KMS-11 (cell line): Measurements from ENCODE around the gene TMEM234.

ENCODE experiments used
- H2AFZ ChIP-seq: fragments of 200-600 bp; sonication (generic); 2 replicates; pipeline ENCODE4 v1.6.1; 2016; ENCODE audit warnings: antibody characterized with exemption, mixed run types, low read depth
- H3K27ac ChIP-seq: fragments of 200-600 bp; sonication (generic); 2 replicates; pipeline ENCODE4 v1.6.1; 2016; ENCODE audit warnings: mild to moderate bottlenecking, mixed run types
- H3K27me3 ChIP-seq: fragments of 200-600 bp; sonication (generic); 2 replicates; pipeline ENCODE4 v1.6.1; 2017; ENCODE audit warnings: mild to moderate bottlenecking, low read depth, mixed run types, moderate library complexity; ENCODE audit not compliant: insufficient read depth
- H3K36me3 ChIP-seq: fragments of 200-600 bp; sonication (generic); 2 replicates; pipeline ENCODE4 v1.6.1; 2017; ENCODE audit warnings: mild to moderate bottlenecking, mixed run types; ENCODE audit not compliant: insufficient read depth
- H3K4me1 ChIP-seq: fragments of 200-600 bp; sonication (generic); 2 replicates; pipeline ENCODE4 v1.6.1; 2016; ENCODE audit warnings: mild to moderate bottlenecking, low read depth, mixed run types; ENCODE audit not compliant: poor library complexity, severe bottlenecking
- H3K4me2 ChIP-seq: fragments of 200-600 bp; sonication (generic); 2 replicates; pipeline ENCODE4 v1.7.0; 2016; ENCODE audit warnings: mild to moderate bottlenecking, mixed run types
- H3K4me3 ChIP-seq: fragments of 200-600 bp; sonication (generic); IDR thresholded peaks from 2 replicates; pipeline ENCODE4 v1.6.1; 2017; ENCODE audit warnings: low read depth, low read length, mixed read lengths; ENCODE audit not compliant: insufficient read depth
- H3K79me2 ChIP-seq: fragments of 200-600 bp; sonication (generic); 2 replicates; pipeline ENCODE4 v1.6.1; 2016; ENCODE audit warnings: low read depth, mixed run types; ENCODE audit not compliant: insufficient read depth
- H3K9ac ChIP-seq: fragments of 200-600 bp; sonication (generic); 2 replicates; pipeline ENCODE4 v1.6.1; 2016; ENCODE audit warnings: mild to moderate bottlenecking, mixed run types
- H4K20me1 ChIP-seq: fragments of 200-600 bp; sonication (generic); 2 replicates; pipeline ENCODE4 v1.6.1; 2016; ENCODE audit warnings: mild to moderate bottlenecking, mixed run types; ENCODE audit not compliant: insufficient read depth
- TF ChIP-seq, protein P1 (sequence below): fragments of 200-600 bp; sonication (generic); conservative IDR thresholded peaks from 2 replicates; pipeline ENCODE4 v1.6.1; 2017; ENCODE audit warnings: low read depth, mild to moderate bottlenecking, antibody characterized with exemption, low read length, moderate library complexity, mixed read lengths

Gene TMEM234

DNA sequence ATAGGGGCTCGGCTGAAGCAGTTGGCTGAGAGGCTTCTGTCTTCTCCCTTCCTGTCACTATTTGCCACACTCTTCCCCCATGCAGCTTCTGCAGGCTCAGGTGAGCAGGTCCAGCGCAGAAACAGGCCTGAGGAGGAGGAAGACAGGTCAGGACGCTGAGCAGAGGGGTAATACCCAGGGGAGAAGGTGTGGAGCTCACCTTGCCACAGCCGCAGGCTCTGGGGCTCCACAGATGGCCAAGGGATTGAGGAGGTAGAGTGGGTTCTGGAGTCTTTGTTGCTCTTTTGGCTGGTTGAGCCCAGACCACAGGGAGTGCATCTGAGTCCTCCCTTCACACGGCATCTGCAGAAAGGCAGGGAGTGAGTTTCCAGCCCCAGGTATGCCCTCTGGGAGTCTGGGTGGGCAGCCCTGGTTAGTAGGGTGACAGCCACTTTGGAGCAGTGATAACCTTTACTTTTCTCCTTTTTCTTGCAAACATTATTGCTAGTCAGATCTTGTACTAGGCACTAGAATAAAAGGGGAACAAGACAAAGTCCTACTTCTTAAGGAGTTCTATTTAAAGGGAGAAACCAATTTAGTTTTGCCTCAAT is 9.8 kb upstream of the TMEM234 start:
- H3K9ac ChIP-seq, result no peak overlapping the region
- H2AFZ ChIP-seq, result no peak overlapping the region
- no peaks in the 10 kb centered on the region for H4K20me1 ChIP-seq
- H3K36me3 ChIP-seq, result peaks cover 19% of the 10 kb centered on the region; the same call in 1 of the 2 replicates
- no peak overlapping the region for H3K27ac ChIP-seq
- H3K79me2 ChIP-seq, result no peaks in the 10 kb centered on the region
- no peaks in the 10 kb centered on the region for H3K4me1 ChIP-seq
- TF ChIP-seq, protein P1, sequence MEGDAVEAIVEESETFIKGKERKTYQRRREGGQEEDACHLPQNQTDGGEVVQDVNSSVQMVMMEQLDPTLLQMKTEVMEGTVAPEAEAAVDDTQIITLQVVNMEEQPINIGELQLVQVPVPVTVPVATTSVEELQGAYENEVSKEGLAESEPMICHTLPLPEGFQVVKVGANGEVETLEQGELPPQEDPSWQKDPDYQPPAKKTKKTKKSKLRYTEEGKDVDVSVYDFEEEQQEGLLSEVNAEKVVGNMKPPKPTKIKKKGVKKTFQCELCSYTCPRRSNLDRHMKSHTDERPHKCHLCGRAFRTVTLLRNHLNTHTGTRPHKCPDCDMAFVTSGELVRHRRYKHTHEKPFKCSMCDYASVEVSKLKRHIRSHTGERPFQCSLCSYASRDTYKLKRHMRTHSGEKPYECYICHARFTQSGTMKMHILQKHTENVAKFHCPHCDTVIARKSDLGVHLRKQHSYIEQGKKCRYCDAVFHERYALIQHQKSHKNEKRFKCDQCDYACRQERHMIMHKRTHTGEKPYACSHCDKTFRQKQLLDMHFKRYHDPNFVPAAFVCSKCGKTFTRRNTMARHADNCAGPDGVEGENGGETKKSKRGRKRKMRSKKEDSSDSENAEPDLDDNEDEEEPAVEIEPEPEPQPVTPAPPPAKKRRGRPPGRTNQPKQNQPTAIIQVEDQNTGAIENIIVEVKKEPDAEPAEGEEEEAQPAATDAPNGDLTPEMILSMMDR, result no peak
- no peak overlapping the region for H3K4me3 ChIP-seq
- no peaks in the 10 kb centered on the region for H3K27me3 ChIP-seq
- no peak overlapping the region for H3K4me2 ChIP-seq

DNA sequence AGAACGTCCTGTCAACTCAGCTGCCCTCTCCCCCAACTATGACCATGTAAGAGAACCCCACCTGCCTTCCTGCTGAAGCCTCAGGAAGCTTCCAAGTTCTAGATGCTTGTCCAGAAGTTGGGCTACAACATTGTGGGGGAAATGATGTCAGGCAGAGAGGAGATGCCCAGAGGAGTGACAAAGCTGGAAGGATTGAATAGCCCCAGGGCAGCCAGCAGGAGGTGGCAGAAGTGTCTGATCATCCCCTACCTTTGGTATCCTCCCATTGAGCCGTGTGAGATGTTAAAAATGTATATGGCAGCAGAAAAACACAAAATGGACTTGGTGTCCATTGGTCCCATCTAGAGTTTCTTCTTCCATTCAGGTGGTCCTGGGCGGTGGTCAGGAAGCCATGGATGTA is 6.6 kb upstream of the TMEM234 start:
- Histone ChIP-seq H2AFZ (no peak overlapping the region), H3K27me3 (no peaks in the 10 kb centered on the region), H3K36me3 (peaks cover 19% of the 10 kb centered on the region; the same call in 1 of the 2 replicates), H3K4me1 (peaks cover under 1% of the 10 kb centered on the region), H3K4me2 (no peak overlapping the region), H4K20me1 (no peaks in the 10 kb centered on the region), H3K79me2 (peaks cover 6% of the 10 kb centered on the region), H3K9ac (no peak overlapping the region), H3K4me3 (no peak overlapping the region), H3K27ac (no peak overlapping the region)
- TF ChIP-seq, protein P1, result no peak

DNA sequence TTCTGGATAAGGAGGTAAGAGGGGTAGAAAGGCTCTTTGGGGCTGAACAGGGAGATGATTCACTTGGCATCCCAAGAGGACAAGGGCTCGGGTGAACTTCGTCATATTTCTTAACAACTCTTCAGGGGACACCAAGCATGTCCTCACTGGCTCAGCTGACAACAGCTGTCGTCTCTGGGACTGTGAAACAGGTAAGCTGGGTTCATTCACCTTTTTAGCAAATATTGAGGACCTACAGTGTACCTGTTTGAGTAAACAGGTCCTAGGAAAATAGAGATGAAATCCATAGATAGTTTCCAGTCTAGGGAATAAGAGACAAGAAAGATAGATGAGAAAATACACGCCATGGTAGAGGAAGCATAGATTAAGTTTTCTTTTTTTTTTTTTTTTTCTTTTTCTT is 2.1 kb upstream of the TMEM234 start:
- H3K4me2 ChIP-seq, result no peak overlapping the region

DNA sequence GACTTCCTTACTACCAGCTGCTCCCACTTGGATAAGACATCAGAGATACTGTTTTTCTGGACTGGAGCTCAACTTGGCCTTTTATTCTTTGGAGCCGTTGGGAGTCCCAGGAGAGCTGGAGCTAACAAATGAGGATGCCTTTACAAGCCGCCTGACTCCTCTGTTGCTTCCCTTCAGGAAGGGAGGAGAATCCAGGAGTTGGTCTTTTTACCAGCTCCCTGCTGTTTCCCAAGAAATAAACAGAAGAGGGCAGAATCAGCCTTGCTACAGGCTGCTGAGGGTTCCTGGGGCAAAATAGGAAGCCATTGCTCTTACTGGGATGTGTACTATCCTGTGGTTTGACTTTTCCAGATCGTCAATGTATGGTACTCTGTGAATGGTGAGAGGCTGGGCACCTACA is 1.5 kb upstream of the TMEM234 start:
- no peak overlapping the region for H3K9ac ChIP-seq

More for the DNA sequence above, 2.1 kb upstream of the TMEM234 start:
- TF ChIP-seq, protein P1, result no peak
- Histone ChIP-seq H3K4me1 (peaks cover 15% of the 10 kb centered on the region), H3K79me2 (peaks cover 22% of the 10 kb centered on the region), H3K9ac (no peak overlapping the region), H2AFZ (no peak overlapping the region), H4K20me1 (no peaks in the 10 kb centered on the region), H3K4me3 (no peak overlapping the region), H3K27ac (no peak overlapping the region), H3K27me3 (no peaks in the 10 kb centered on the region), H3K36me3 (peaks cover 19% of the 10 kb centered on the region; the same call in 1 of the 2 replicates)

More for the DNA sequence above, 1.5 kb upstream of the TMEM234 start:
- peaks cover 15% of the 10 kb centered on the region for H3K4me1 ChIP-seq
- H3K79me2 ChIP-seq, result peaks cover 22% of the 10 kb centered on the region
- TF ChIP-seq, protein P1, result no peak
- H3K27me3 ChIP-seq, result no peaks in the 10 kb centered on the region
- H3K36me3 ChIP-seq, result peaks cover 13% of the 10 kb centered on the region; the same call in 1 of the 2 replicates
- peak overlapping the region; percentile 96 for H3K4me2 ChIP-seq
- no peak overlapping the region for H3K4me3 ChIP-seq
- no peaks in the 10 kb centered on the region for H4K20me1 ChIP-seq
- H3K27ac ChIP-seq, result no peak overlapping the region
- no peak overlapping the region for H2AFZ ChIP-seq
